Neural cell (in vitro differentiated cells): ENCODE data around the gene TSPAN33. TPM values are rescaled to one million over a fixed set of nuclear protein-coding genes. Genes with fewer than 3 reads are reported as not detected.

Experiments
- H2AFZ ChIP-seq: fragments of 200-600, 300-800 bp; sonication (generic), shearing (Covaris generic); 2 replicates; pipeline ENCODE4 v1.6.0; 2014; ENCODE audit warnings: low read depth, mild to moderate bottlenecking, antibody characterized with exemption, low read length, moderate library complexity
- H3F3A ChIP-seq: fragments of 200-600 bp; shearing (Covaris generic); 2 replicates; pipeline ENCODE4 v1.6.1; 2016; ENCODE audit warnings: mild to moderate bottlenecking, moderate library complexity, mixed read lengths, antibody characterized with exemption, low read length; ENCODE audit not compliant: insufficient read depth, poor library complexity, severe bottlenecking
- H3K27ac ChIP-seq: fragments of 200-600, 300-800 bp; sonication (generic), shearing (Covaris generic); 2 replicates; pipeline ENCODE4 v1.5.1; 2014; ENCODE audit warnings: mild to moderate bottlenecking, low read length, moderate library complexity
- H3K27me3 ChIP-seq: fragments of 300-800, 200-600 bp; sonication (generic), shearing (Covaris generic); 2 replicates; pipeline ENCODE4 v1.6.0; 2014; ENCODE audit warnings: mild to moderate bottlenecking, low read depth, low read length, moderate library complexity; ENCODE audit not compliant: insufficient read depth
- H3K36me3 ChIP-seq: fragments of 300-800, 200-600 bp; sonication (generic), shearing (Covaris generic); 2 replicates; pipeline ENCODE4 v1.5.1; 2014; ENCODE audit warnings: mild to moderate bottlenecking, antibody characterized with exemption, low read length, moderate library complexity; ENCODE audit not compliant: insufficient read depth
- H3K4me2 ChIP-seq: fragments of 300-800, 200-600 bp; sonication (generic), shearing (Covaris generic); 2 replicates; pipeline ENCODE4 v1.6.0; 2014; ENCODE audit warnings: mild to moderate bottlenecking, low read length
- H3K4me3 ChIP-seq: fragments of 300-800, 200-600 bp; sonication (generic), shearing (Covaris generic); 2 replicates; pipeline ENCODE4 v1.5.1; 2014; ENCODE audit warnings: mild to moderate bottlenecking, low read length, moderate library complexity
- H3K79me2 ChIP-seq: fragments of 200-600 bp; shearing (Covaris generic); replicated peaks from 2 replicates; pipeline ENCODE4 v1.6.0; 2014; ENCODE audit warnings: mild to moderate bottlenecking, low read length, moderate library complexity; ENCODE audit not compliant: insufficient read depth
- H3K9ac ChIP-seq: fragments of 300-800, 200-600 bp; sonication (generic), shearing (Covaris generic); 2 replicates; pipeline ENCODE4 v1.6.1; 2016; ENCODE audit warnings: mild to moderate bottlenecking, low read length, mixed read lengths
- H3K9me2 ChIP-seq: fragments of 200-600 bp; shearing (Covaris generic); 2 replicates; pipeline ENCODE4 v1.6.1; 2016; ENCODE audit warnings: mild to moderate bottlenecking, low read length, mixed read lengths; ENCODE audit not compliant: insufficient read depth
- H3K9me3 ChIP-seq: fragments of 200-600, 300-800 bp; sonication (generic), shearing (Covaris generic); 2 replicates; pipeline ENCODE4 v1.6.1; 2016; ENCODE audit warnings: mild to moderate bottlenecking, mixed run types, low read length, moderate library complexity, mixed read lengths
- H4K20me1 ChIP-seq: fragments of 200-600 bp; shearing (Covaris generic); 2 replicates; pipeline ENCODE4 v1.6.1; 2016; ENCODE audit warnings: mild to moderate bottlenecking, mixed run types; ENCODE audit not compliant: insufficient read depth
- EP300 ChIP-seq: fragments of 450-650 bp; conservative IDR thresholded peaks from 2 replicates; pipeline ENCODE4 v1.6.1; 2014; ENCODE audit warnings: antibody characterized with exemption, mild to moderate bottlenecking, moderate library complexity; ENCODE audit not compliant: poor library complexity, severe bottlenecking
- EZH2 ChIP-seq: fragments of 200-600, 300-800 bp; shearing (Covaris generic), sonication (generic); IDR thresholded peaks from 2 replicates; pipeline ENCODE4 v1.6.1; 2014; ENCODE audit warnings: antibody characterized with exemption, low read length, borderline replicate concordance, mild to moderate bottlenecking; ENCODE audit not compliant: insufficient read depth, poor library complexity, severe bottlenecking
- MXI1 ChIP-seq: fragments of 450-650 bp; conservative IDR thresholded peaks from 2 replicates; pipeline ENCODE4 v1.6.1; 2014; ENCODE audit warnings: antibody characterized with exemption, mild to moderate bottlenecking; ENCODE audit not compliant: poor library complexity, severe bottlenecking
- POLR2AphosphoS5 ChIP-seq: IDR thresholded peaks from 2 replicates; pipeline ENCODE4 v1.6.1; 2012
- RAD21 ChIP-seq: fragments of 450-650 bp; conservative IDR thresholded peaks from 2 replicates; pipeline ENCODE4 v1.6.1; 2014; ENCODE audit warnings: antibody characterized with exemption, mild to moderate bottlenecking, moderate library complexity
- SMC3 ChIP-seq: fragments of 450-650 bp; conservative IDR thresholded peaks from 2 replicates; pipeline ENCODE4 v1.6.1; 2014; ENCODE audit warnings: antibody characterized with exemption, mild to moderate bottlenecking, moderate library complexity; ENCODE audit not compliant: poor library complexity
- TAF1 ChIP-seq: IDR thresholded peaks from 2 replicates; pipeline ENCODE4 v1.6.1; 2012; ENCODE audit warnings: low read depth
- polyA plus RNA-seq: library from polyadenylated mRNA; depleted of rRNA; stranded (reverse); fragments of >200 nt; gene quantifications from 2 replicates; pipeline ENCODE4 v1.2.3, GENCODE V29; 2014
- TF ChIP-seq, protein P1 (sequence below): IDR thresholded peaks from 2 replicates; pipeline ENCODE4 v1.6.1; 2012; ENCODE audit warnings: borderline replicate concordance
- TF ChIP-seq, protein P2 (sequence below): fragments of 450-650 bp; IDR thresholded peaks from 2 replicates; pipeline ENCODE4 v1.5.1; 2014; ENCODE audit warnings: antibody characterized with exemption, mild to moderate bottlenecking, moderate library complexity; ENCODE audit not compliant: poor library complexity, severe bottlenecking

The TSPAN33 gene
- polyA plus RNA-seq, 1 donor from 2014 or later: 2.5 TPM

- Histone ChIP-seq H3K36me3 (no peaks in the 10 kb centered on the region), H4K20me1 (no peaks in the 10 kb centered on the region), H3K9me3 (no peaks in the 10 kb centered on the region), H3K79me2 (no peaks in the 10 kb centered on the region), H3K4me2 (no peak overlapping the region), H3K4me3 (no peak overlapping the region), H3K9me2 (no peaks in the 10 kb centered on the region), H2AFZ (no peak overlapping the region), H3F3A (no peaks in the 10 kb centered on the region), H3K27ac (no peak overlapping the region), H3K9ac (no peak overlapping the region), H3K27me3 (peaks cover 4% of the 10 kb centered on the region)
- TF ChIP-seq RAD21: no peak
- no peak for TF ChIP-seq SMC3
- no peak for TF ChIP-seq EZH2
- no peak for TF ChIP-seq MXI1
- no peak for TF ChIP-seq POLR2AphosphoS5
- TF ChIP-seq, protein P1, sequence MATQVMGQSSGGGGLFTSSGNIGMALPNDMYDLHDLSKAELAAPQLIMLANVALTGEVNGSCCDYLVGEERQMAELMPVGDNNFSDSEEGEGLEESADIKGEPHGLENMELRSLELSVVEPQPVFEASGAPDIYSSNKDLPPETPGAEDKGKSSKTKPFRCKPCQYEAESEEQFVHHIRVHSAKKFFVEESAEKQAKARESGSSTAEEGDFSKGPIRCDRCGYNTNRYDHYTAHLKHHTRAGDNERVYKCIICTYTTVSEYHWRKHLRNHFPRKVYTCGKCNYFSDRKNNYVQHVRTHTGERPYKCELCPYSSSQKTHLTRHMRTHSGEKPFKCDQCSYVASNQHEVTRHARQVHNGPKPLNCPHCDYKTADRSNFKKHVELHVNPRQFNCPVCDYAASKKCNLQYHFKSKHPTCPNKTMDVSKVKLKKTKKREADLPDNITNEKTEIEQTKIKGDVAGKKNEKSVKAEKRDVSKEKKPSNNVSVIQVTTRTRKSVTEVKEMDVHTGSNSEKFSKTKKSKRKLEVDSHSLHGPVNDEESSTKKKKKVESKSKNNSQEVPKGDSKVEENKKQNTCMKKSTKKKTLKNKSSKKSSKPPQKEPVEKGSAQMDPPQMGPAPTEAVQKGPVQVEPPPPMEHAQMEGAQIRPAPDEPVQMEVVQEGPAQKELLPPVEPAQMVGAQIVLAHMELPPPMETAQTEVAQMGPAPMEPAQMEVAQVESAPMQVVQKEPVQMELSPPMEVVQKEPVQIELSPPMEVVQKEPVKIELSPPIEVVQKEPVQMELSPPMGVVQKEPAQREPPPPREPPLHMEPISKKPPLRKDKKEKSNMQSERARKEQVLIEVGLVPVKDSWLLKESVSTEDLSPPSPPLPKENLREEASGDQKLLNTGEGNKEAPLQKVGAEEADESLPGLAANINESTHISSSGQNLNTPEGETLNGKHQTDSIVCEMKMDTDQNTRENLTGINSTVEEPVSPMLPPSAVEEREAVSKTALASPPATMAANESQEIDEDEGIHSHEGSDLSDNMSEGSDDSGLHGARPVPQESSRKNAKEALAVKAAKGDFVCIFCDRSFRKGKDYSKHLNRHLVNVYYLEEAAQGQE: no peak
- TF ChIP-seq, protein P2, sequence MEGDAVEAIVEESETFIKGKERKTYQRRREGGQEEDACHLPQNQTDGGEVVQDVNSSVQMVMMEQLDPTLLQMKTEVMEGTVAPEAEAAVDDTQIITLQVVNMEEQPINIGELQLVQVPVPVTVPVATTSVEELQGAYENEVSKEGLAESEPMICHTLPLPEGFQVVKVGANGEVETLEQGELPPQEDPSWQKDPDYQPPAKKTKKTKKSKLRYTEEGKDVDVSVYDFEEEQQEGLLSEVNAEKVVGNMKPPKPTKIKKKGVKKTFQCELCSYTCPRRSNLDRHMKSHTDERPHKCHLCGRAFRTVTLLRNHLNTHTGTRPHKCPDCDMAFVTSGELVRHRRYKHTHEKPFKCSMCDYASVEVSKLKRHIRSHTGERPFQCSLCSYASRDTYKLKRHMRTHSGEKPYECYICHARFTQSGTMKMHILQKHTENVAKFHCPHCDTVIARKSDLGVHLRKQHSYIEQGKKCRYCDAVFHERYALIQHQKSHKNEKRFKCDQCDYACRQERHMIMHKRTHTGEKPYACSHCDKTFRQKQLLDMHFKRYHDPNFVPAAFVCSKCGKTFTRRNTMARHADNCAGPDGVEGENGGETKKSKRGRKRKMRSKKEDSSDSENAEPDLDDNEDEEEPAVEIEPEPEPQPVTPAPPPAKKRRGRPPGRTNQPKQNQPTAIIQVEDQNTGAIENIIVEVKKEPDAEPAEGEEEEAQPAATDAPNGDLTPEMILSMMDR: no peak
- TF ChIP-seq TAF1: no peak
- no peak for TF ChIP-seq EP300
Measured at GRCh38 chr7:129098409-129099084, 46.0 kb upstream of the TSPAN33 start.

DNA sequence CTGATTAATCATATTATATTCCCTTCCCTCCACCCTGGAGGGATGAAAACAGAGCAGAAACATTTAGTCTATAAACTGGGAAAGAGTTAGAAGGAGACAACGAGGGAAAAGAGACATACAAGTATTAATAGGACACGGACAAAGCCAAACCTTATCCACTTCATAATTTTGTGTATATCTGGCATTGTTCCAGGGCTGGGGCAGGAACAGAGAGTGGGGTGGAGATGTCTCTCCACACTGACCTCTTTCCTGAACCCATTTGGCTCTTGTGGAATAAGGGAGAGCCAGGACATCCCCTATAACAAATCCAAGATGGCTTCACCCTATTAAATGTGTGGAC lies 43.7 kb upstream of the TSPAN33 start:
- Histone ChIP-seq H3K4me2 (no peak overlapping the region), H3K9me3 (no peaks in the 10 kb centered on the region), H3F3A (no peaks in the 10 kb centered on the region), H3K79me2 (no peaks in the 10 kb centered on the region), H3K9ac (no peak overlapping the region), H3K9me2 (no peaks in the 10 kb centered on the region), H4K20me1 (no peaks in the 10 kb centered on the region), H3K36me3 (no peaks in the 10 kb centered on the region), H3K27me3 (peaks cover 4% of the 10 kb centered on the region), H3K4me3 (no peak overlapping the region), H3K27ac (no peak overlapping the region), H2AFZ (no peak overlapping the region)
- TF ChIP-seq EP300: no peak
- TF ChIP-seq RAD21: no peak
- no peak for TF ChIP-seq SMC3
- TF ChIP-seq, protein P2: no peak
- TF ChIP-seq TAF1: no peak
- no peak for TF ChIP-seq EZH2
- no peak for TF ChIP-seq POLR2AphosphoS5
- TF ChIP-seq MXI1: no peak
- TF ChIP-seq, protein P1: no peak
